OCI-LY7 (cell line): Measurements from ENCODE around the gene KIDINS220.

ENCODE experiments used
- EZH2phosphoT487 ChIP-seq: fragments of 200-600 bp; sonication (generic); IDR thresholded peaks from 2 replicates; pipeline ENCODE4 v1.6.1; 2018; ENCODE audit warnings: low read depth, borderline replicate concordance, mild to moderate bottlenecking, mixed run types, antibody characterized with exemption, low read length, moderate library complexity, mixed read lengths
- TF ChIP-seq, protein P1 (sequence below): fragments of 200-600 bp; sonication (generic); conservative IDR thresholded peaks from 2 replicates; pipeline ENCODE4 v1.5.1; 2014; ENCODE audit warnings: mild to moderate bottlenecking, antibody characterized with exemption, low read length, moderate library complexity, mixed read lengths

DNA sequence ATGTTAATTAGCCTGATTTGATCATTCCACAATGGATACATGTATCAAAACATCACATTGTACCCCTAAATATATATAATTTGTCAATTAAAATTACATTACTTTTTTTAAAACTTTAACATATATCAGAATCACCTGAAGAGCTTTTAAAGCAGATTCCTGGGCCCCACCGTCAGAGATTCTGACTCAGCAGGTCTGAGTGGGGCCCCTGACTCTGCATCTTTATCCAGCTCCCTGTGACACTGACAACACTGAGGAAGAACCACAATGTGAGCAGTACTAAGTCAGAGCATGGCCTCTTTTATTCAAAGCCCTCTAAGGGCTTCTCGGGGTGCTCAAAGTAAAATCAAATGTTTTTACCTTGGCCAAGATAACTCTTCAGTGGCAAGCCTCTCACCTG is 9.7 kb downstream of the KIDINS220 start:
- TF ChIP-seq EZH2phosphoT487: no peak
- TF ChIP-seq, protein P1, sequence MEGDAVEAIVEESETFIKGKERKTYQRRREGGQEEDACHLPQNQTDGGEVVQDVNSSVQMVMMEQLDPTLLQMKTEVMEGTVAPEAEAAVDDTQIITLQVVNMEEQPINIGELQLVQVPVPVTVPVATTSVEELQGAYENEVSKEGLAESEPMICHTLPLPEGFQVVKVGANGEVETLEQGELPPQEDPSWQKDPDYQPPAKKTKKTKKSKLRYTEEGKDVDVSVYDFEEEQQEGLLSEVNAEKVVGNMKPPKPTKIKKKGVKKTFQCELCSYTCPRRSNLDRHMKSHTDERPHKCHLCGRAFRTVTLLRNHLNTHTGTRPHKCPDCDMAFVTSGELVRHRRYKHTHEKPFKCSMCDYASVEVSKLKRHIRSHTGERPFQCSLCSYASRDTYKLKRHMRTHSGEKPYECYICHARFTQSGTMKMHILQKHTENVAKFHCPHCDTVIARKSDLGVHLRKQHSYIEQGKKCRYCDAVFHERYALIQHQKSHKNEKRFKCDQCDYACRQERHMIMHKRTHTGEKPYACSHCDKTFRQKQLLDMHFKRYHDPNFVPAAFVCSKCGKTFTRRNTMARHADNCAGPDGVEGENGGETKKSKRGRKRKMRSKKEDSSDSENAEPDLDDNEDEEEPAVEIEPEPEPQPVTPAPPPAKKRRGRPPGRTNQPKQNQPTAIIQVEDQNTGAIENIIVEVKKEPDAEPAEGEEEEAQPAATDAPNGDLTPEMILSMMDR: no peak
